WI38 (cell line): ENCODE measurements around the gene UBE2D2.

Experiments used
- H3K4me3 ChIP-seq: 2 replicates; pipeline ENCODE4 v1.5.1; 2011; ENCODE audit warnings: low read depth, mild to moderate bottlenecking, control low read depth, low read length
- TF ChIP-seq, protein P1 (sequence below): IDR thresholded peaks from 2 replicates; pipeline ENCODE4 v1.5.1; 2012; ENCODE audit warnings: low read depth, mild to moderate bottlenecking, control low read depth, low read length

The UBE2D2 gene

DNA sequence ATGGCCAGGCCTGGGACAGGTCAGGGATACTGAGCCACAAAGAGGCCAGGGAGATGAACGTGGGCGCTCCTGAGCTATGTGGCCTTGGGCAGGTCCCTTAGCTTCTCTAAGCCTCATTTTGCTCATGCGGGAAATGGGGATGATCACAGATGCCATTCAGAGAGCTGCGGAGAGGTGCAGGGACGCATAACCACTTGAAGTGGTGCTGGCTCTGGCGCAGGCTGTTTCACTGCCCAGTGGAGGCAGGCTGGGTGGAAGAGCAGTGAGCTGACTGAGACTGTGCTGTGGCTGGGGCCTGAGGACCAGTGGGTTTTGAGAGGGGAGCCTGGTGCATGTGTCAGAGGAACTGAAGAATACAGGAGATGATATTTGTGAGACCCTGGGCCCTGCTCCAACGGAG, 105.4 kb downstream of the UBE2D2 start:
- TF ChIP-seq, protein P1, sequence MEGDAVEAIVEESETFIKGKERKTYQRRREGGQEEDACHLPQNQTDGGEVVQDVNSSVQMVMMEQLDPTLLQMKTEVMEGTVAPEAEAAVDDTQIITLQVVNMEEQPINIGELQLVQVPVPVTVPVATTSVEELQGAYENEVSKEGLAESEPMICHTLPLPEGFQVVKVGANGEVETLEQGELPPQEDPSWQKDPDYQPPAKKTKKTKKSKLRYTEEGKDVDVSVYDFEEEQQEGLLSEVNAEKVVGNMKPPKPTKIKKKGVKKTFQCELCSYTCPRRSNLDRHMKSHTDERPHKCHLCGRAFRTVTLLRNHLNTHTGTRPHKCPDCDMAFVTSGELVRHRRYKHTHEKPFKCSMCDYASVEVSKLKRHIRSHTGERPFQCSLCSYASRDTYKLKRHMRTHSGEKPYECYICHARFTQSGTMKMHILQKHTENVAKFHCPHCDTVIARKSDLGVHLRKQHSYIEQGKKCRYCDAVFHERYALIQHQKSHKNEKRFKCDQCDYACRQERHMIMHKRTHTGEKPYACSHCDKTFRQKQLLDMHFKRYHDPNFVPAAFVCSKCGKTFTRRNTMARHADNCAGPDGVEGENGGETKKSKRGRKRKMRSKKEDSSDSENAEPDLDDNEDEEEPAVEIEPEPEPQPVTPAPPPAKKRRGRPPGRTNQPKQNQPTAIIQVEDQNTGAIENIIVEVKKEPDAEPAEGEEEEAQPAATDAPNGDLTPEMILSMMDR = no peak
- no peak overlapping the region for H3K4me3 ChIP-seq

DNA sequence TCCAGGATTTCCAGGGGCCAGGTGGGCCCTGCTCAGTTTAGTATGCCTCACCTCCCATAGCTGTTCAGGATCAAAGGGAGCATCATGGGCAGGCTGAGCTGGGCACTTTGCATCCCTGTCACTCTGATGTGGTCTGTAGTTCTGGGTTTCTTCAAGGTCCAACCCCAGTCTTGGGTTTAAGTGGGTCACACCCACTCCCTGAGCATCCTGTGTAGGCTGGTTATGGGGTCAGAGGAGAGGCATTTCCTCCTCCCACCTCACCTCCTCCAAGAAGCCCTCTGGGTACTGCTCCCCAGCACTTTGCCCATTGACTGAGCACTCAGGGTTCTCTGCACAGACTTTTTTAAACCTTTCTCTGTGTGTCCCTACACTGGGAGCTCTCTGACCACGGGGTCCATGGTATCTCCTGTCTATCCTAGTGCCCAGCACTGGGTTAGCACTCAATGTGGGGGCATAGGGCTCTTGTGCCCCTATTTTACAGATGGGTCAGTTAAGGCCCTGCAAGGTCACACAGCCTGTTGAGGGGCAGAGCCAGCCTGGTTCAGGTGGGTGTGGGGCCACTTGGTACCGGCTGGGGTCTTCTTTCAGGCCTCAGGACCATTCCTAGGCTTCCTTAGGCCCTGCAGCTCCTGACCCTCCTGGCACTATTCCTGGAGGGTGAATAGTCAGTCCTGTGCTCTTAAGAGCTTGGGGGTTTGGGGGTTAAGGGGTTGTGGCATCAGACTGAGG, 106.0 kb downstream of the UBE2D2 start:
- H3K4me3 ChIP-seq = no peak overlapping the region
- TF ChIP-seq, protein P1 = no peak

DNA sequence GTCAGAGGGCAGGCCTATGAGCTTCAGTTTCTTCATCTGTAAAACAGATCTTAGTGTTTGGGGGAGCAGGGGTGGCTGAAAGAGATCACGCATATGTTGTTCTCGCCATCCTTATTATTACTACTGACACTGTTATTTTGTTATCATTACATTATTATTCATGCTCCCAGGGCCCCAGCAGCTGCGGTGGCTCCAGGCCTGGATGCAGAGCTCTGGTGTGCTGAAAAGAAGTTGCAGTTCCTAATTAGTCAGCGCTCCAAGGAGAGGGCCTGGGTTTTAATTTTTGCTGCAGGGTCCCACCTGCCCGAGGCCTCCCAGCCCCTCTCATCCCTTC, 106.6 kb downstream of the UBE2D2 start:
- TF ChIP-seq, protein P1 = no peak
- H3K4me3 ChIP-seq = peak overlapping the region; percentile 53

DNA sequence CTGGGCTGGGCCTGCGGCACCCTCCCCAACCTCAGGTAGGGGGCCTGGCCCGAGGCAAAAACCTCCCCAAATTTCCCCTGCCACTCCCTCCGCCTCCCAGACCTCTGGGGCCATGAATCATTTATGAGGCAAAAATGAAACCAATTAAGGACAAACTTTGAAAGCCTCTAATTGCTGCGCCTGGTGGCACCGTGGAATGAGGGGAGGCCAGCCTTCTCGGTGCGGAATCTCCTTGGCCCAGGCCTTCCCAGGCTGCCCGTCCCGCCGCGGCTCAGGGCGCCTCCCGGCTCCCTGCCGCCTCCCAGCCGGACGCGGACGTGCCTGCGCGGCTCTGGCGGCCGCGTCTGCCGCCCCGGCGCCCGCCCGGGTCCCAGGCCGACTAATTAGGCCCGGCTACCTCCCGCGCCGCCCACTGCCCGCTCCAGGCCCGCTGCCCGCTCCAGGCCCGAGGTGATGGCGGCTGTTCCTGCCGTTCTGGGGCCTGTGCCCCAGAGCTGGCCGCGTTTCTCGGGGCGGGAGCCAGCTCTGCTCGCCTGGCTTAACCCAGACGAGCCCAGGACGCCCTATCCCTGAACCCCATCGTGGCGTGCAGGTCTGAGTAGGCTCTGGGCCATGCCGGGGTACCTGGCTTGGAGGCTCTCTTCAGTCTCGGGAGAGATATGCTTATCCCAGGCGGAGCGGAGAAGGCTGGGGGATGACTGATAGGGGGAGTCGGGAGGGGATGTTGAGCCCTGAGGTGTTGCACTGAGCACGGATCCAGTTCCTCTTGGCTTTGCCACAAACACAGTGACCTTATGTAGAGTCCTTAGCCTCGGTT, 107.1 kb downstream of the UBE2D2 start:
- TF ChIP-seq, protein P1 = no peak
- H3K4me3 ChIP-seq = peak overlapping the region; percentile 53

DNA sequence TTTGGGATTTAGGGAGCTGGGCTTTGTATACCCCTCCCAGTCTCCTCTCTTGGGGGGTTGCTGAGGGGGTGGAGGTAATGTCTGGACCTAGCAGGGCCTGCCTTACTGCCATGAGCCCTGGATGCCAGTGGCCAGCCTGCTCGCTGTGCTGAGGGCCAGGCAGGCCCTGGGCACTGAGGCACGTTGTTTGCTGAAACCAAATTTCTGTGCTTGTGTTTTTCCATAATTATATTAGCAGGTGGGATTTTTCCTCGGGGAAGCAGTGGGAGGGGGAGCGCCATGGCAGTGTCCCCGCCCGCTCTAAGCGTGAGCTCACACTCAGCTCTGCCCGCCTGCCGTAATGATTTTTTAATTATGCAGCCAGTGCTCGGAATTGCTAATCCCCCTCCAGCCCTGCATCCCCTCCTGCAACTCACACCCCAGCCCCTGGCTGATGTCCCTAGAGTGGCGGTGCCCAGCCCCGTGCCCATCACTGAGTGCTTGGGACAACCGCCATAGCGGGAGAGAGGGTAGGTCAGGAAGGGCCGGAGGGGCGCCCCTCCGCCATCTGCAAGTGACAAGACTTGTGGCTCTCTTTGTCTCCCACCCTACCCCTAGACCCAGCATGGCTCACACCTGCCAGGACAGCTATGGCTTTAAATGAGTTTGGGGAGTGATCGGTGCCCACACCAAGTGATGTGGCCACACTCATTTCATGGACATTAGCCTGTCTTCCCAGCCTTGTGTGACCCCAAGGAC, 108.0 kb downstream of the UBE2D2 start:
- TF ChIP-seq, protein P1 = no peak

DNA sequence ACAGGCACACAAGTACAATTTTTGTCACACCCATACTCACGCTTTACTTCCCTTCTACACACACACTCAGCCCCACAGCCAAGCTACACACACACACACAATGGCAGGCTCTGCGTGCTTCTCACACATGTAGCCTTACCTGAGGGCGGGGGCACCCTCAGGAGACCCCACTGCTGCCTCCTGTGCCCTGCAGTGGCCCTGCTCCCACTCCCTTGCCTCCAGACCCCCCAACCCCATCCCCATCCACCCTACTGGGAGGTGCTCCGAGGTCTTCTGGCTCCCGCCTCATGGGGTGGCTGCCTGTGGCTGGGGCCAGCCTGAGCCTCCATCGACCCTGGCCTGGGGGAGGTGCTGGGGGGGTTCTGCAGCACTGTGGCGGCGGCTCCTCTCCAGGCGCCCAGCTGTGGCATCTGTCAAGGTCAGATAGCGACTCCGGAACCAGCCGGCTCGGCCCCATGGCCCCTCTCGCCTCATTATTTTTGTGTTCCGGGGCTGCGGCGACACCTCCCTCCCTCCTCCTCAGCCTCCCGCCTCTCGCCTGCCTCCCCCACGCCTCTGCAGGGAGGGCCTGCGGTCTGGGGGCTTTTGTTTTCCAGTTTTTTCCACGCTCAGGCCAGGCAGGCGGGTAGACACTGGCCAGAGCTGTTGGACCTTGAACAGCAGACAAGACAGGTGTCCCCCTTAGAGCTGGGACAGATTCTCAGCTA, 108.7 kb downstream of the UBE2D2 start:
- no peak overlapping the region for H3K4me3 ChIP-seq
- TF ChIP-seq, protein P1 = no peak

More for the DNA sequence above, 108.0 kb downstream of the UBE2D2 start:
- no peak overlapping the region for H3K4me3 ChIP-seq
